Peyer's patch (tissue), 4 donors: Measurements from ENCODE around the gene CDKAL1.

Experiments used
- POLR2A ChIP-seq, 2 donors: fragments of 450-650 bp; IDR thresholded peaks; one replicate each; pipeline ENCODE4 v1.5.1; 2017; ENCODE audit warnings: antibody characterized with exemption in 2 of 2, mild to moderate bottlenecking in 2 of 2, moderate library complexity in 2 of 2
- TF ChIP-seq, protein P1 (sequence below), 6 experiments: fragments of 450-650 bp in 4 of 6; fragments of 200-600 bp in 2 of 6; sonication (generic) in 1 of 6; IDR thresholded peaks; one replicate each; pipeline ENCODE4 v1.5.1; 2017 to 2019; ENCODE audit warnings: antibody characterized with exemption in 6 of 6, mild to moderate bottlenecking in 3 of 6, moderate library complexity in 1 of 6

- TF ChIP-seq, protein P1, sequence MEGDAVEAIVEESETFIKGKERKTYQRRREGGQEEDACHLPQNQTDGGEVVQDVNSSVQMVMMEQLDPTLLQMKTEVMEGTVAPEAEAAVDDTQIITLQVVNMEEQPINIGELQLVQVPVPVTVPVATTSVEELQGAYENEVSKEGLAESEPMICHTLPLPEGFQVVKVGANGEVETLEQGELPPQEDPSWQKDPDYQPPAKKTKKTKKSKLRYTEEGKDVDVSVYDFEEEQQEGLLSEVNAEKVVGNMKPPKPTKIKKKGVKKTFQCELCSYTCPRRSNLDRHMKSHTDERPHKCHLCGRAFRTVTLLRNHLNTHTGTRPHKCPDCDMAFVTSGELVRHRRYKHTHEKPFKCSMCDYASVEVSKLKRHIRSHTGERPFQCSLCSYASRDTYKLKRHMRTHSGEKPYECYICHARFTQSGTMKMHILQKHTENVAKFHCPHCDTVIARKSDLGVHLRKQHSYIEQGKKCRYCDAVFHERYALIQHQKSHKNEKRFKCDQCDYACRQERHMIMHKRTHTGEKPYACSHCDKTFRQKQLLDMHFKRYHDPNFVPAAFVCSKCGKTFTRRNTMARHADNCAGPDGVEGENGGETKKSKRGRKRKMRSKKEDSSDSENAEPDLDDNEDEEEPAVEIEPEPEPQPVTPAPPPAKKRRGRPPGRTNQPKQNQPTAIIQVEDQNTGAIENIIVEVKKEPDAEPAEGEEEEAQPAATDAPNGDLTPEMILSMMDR (IDR thresholded peaks at IDR 0.05): no peak
- TF ChIP-seq POLR2A (IDR thresholded peaks at IDR 0.05): no peak
Observed at GRCh38 chr6:20707870-20708269, 173.6 kb downstream of the CDKAL1 start.
